HG03571 (cell line): ENCODE measurements around the gene NUP50.

Experiments used
- ATAC-seq: cut with Tn5 transposase; IDR thresholded peaks from one replicate; pipeline ENCODE4 v1.9.1; 2021; ENCODE audit not compliant: unreplicated experiment

Gene NUP50

GRCh38 chr22:45208696-45208992 is 44.9 kb downstream of the NUP50 start:
- ATAC-seq: no peak

- ATAC-seq: no peak
Measured at GRCh38 chr22:45208993-45209838, 45.5 kb downstream of the NUP50 start.

- ATAC-seq: no peak
Measured at GRCh38 chr22:45210174-45210573, 46.4 kb downstream of the NUP50 start.

- no peak for ATAC-seq
Measured at GRCh38 chr22:45210577-45210976, 46.9 kb downstream of the NUP50 start.

- ATAC-seq: no peak
Measured at GRCh38 chr22:45210991-45211390, 47.3 kb downstream of the NUP50 start.

GRCh38 chr22:45211435-45211834 is 47.7 kb downstream of the NUP50 start:
- no peak for ATAC-seq

GRCh38 chr22:45211848-45212247 is 48.1 kb downstream of the NUP50 start:
- no peak for ATAC-seq

GRCh38 chr22:45212306-45212709 is 48.6 kb downstream of the NUP50 start:
- ATAC-seq: no peak

- ATAC-seq: no peak
Measured at GRCh38 chr22:45212992-45213751, 49.4 kb downstream of the NUP50 start.

- ATAC-seq: no peak
Measured at GRCh38 chr22:45216133-45217003, 52.6 kb downstream of the NUP50 start.

GRCh38 chr22:45217345-45217744 is 53.6 kb downstream of the NUP50 start:
- ATAC-seq: no peak

GRCh38 chr22:45217806-45218205 is 54.1 kb downstream of the NUP50 start:
- ATAC-seq: no peak

GRCh38 chr22:45218976-45219375 is 55.3 kb downstream of the NUP50 start:
- ATAC-seq: no peak

GRCh38 chr22:45221201-45221600 is 57.5 kb downstream of the NUP50 start:
- ATAC-seq: no peak

- no peak for ATAC-seq
Measured at GRCh38 chr22:45223304-45224117, 59.8 kb downstream of the NUP50 start.

- no peak for ATAC-seq
Measured at GRCh38 chr22:45224331-45224730, 60.6 kb downstream of the NUP50 start.

- ATAC-seq: no peak
Measured at GRCh38 chr22:45224988-45225731, 61.4 kb downstream of the NUP50 start.

- no peak for ATAC-seq
Measured at GRCh38 chr22:45225732-45226502, 62.2 kb downstream of the NUP50 start.

- ATAC-seq: no peak
Measured at GRCh38 chr22:45226503-45227186, 62.9 kb downstream of the NUP50 start.
